MM.1S (cell line): ENCODE results near the gene IRF8.

Experiments
- DNase-seq: peaks from one replicate; pipeline ENCODE4 v3.0.0-alpha.2; 2015
- H2AFZ ChIP-seq: fragments of 300-600 bp; sonication (generic); 2 replicates; pipeline ENCODE4 v1.6.0; 2016; ENCODE audit warnings: antibody characterized with exemption, low read length
- H3F3A ChIP-seq: fragments of 300-600 bp; sonication (generic); 2 replicates; pipeline ENCODE4 v1.6.1; 2016; ENCODE audit warnings: mild to moderate bottlenecking, antibody characterized with exemption, low read length, moderate library complexity, mixed read lengths; ENCODE audit not compliant: insufficient read depth
- H3K27ac ChIP-seq: fragments of 300-600 bp; sonication (generic); 2 replicates; pipeline ENCODE4 v1.5.1; 2016; ENCODE audit warnings: mild to moderate bottlenecking, low read length
- H3K27me3 ChIP-seq: fragments of 300-600 bp; sonication (generic); replicated peaks from 2 replicates; pipeline ENCODE4 v1.6.0; 2016; ENCODE audit warnings: low read length; ENCODE audit not compliant: insufficient read depth
- H3K36me3 ChIP-seq: fragments of 300-600 bp; sonication (generic); replicated peaks from 2 replicates; pipeline ENCODE4 v1.6.1; 2016; ENCODE audit warnings: mild to moderate bottlenecking, low read length, mixed read lengths; ENCODE audit not compliant: insufficient read depth
- H3K4me1 ChIP-seq: fragments of 300-600 bp; sonication (generic); 2 replicates; pipeline ENCODE4 v1.6.1; 2016; ENCODE audit warnings: low read length, mixed read lengths
- H3K4me2 ChIP-seq: fragments of 300-600 bp; sonication (generic); 2 replicates; pipeline ENCODE4 v1.6.0; 2016; ENCODE audit warnings: low read depth, low read length
- H3K4me3 ChIP-seq: fragments of 300-600 bp; sonication (generic); 2 replicates; pipeline ENCODE4 v1.5.1; 2016; ENCODE audit warnings: low read length, mixed read lengths
- H3K79me2 ChIP-seq: fragments of 300-600 bp; sonication (generic); 2 replicates; pipeline ENCODE4 v1.6.1; 2016; ENCODE audit warnings: mixed run types, low read length, mixed read lengths
- H3K9ac ChIP-seq: fragments of 300-600 bp; sonication (generic); 2 replicates; pipeline ENCODE4 v1.6.1; 2016; ENCODE audit warnings: low read length, mixed read lengths
- H3K9me2 ChIP-seq: fragments of 300-600 bp; sonication (generic); replicated peaks from 2 replicates; pipeline ENCODE4 v1.6.1; 2016; ENCODE audit warnings: mild to moderate bottlenecking, low read length, mixed read lengths; ENCODE audit not compliant: insufficient read depth
- H3K9me3 ChIP-seq: fragments of 300-600 bp; sonication (generic); replicated peaks from 2 replicates; pipeline ENCODE4 v1.6.1; 2016; ENCODE audit warnings: mild to moderate bottlenecking, low read length, mixed read lengths; ENCODE audit not compliant: insufficient read depth
- H4K20me1 ChIP-seq: fragments of 300-600 bp; sonication (generic); 2 replicates; pipeline ENCODE4 v1.6.1; 2016; ENCODE audit warnings: mild to moderate bottlenecking, low read length, moderate library complexity, mixed read lengths; ENCODE audit not compliant: insufficient read depth
- EZH2 ChIP-seq: fragments of 300-600 bp; sonication (generic); optimal IDR thresholded peaks from 2 replicates; pipeline ENCODE3; 2017; ENCODE audit warnings: low read depth, mild to moderate bottlenecking, antibody characterized with exemption, low read length, mixed read lengths
- EZH2phosphoT487 ChIP-seq: fragments of 300-600 bp; sonication (generic); IDR thresholded peaks from 2 replicates; pipeline ENCODE4 v1.6.1; 2018; ENCODE audit warnings: antibody characterized with exemption, low read length
- TF ChIP-seq, protein P1 (sequence below): fragments of 300-600 bp; sonication (generic); IDR thresholded peaks from 2 replicates; pipeline ENCODE4 v1.5.1; 2016; ENCODE audit warnings: antibody characterized with exemption, low read length, mixed read lengths

Gene IRF8

DNA sequence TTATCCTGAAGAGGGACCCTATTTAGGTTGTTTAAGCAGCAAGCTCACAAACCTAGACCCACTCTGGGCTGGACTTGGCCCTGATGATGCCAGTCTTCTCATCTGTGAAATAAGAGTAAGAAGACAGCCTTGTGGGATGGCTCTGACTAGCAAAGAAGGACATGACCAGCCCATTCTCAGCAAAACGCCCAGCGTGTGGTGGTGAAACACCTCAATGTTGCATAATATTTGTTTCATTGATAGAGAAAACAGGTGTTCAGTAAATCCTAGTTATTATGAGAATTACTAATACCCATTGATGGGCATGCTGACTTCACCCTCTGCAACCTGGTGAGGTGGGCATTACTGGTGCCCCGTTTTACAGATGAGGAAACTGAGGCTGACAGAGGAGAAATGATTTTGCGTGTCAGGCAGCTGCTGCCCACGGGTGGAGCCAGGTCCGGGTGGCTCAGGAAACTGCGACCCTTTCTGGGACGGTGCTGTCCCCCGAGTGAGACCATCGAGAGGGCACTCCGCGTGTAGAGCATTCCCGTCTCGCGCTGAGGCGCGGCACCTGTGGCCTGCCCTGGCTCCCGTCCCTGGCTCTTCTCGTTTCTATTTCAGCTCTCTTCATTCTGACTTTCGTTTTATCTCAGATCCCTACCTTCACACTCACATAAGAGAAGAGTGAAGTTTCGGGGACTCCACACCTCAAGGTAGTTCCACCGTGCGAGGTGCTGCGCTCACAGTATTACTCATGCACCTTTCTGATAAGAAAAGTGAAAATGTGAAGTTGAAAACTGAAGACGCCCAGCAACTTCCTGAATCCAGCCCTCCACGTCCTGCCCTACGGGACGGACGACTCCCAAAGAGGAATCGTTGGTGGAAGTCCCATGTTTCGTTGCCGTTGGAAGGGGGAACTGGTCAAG, 48.5 kb downstream of the IRF8 start:
- H3K4me1 ChIP-seq, result 0 out of 2 replicates have a peak, but pooled peaks cover 5% of the 10 kb centered on the region
- H3K9me2 ChIP-seq, result no peaks in the 10 kb centered on the region
- H3K27me3 ChIP-seq, result peaks cover 73% of the 10 kb centered on the region
- H3K9me3 ChIP-seq, result no peaks in the 10 kb centered on the region
- no peaks in the 10 kb centered on the region for H3K79me2 ChIP-seq
- no peaks in the 10 kb centered on the region for H4K20me1 ChIP-seq
- peak overlapping the region; percentile 82 for H3K4me2 ChIP-seq
- peak; percentile 64 for DNase-seq
- 0 out of 2 replicates have a peak overlapping the region, but pooled peaks have one; percentile 15 for H2AFZ ChIP-seq
- peaks cover 7% of the 10 kb centered on the region for H3F3A ChIP-seq
- no peaks in the 10 kb centered on the region for H3K36me3 ChIP-seq
- H3K4me3 ChIP-seq, result peak overlapping the region; percentile 57
- no peak overlapping the region for H3K27ac ChIP-seq
- H3K9ac ChIP-seq, result no peak overlapping the region
- TF ChIP-seq, protein P1, sequence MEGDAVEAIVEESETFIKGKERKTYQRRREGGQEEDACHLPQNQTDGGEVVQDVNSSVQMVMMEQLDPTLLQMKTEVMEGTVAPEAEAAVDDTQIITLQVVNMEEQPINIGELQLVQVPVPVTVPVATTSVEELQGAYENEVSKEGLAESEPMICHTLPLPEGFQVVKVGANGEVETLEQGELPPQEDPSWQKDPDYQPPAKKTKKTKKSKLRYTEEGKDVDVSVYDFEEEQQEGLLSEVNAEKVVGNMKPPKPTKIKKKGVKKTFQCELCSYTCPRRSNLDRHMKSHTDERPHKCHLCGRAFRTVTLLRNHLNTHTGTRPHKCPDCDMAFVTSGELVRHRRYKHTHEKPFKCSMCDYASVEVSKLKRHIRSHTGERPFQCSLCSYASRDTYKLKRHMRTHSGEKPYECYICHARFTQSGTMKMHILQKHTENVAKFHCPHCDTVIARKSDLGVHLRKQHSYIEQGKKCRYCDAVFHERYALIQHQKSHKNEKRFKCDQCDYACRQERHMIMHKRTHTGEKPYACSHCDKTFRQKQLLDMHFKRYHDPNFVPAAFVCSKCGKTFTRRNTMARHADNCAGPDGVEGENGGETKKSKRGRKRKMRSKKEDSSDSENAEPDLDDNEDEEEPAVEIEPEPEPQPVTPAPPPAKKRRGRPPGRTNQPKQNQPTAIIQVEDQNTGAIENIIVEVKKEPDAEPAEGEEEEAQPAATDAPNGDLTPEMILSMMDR, result no peak
- TF ChIP-seq EZH2 (no peak), EZH2phosphoT487 (no peak)

DNA sequence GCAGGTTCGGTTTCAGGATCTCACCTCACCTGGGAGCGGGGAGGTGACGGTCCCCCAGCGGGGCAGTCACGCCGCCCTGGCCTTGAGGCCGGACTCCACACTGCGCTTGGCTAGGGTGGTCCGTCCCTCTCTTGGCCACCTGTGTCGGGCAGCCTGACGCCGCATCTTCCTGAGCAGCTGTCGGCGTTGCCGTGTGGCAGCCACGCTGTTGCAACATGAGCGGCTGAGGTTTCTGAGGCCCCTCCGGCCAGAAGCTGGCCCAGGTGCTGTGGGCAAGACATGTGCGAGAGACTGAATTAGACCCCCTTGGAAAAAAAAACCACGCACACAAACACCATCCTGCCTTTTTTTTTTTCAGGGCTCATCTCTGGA, 49.2 kb downstream of the IRF8 start:
- no peaks in the 10 kb centered on the region for H3K36me3 ChIP-seq
- 0 out of 2 replicates have a peak overlapping the region, but pooled peaks have one; percentile 15 for H2AFZ ChIP-seq
- H3K79me2 ChIP-seq, result no peaks in the 10 kb centered on the region
- H3K27me3 ChIP-seq, result peaks cover 78% of the 10 kb centered on the region
- H3K27ac ChIP-seq, result no peak overlapping the region
- TF ChIP-seq, protein P1, result no peak
- TF ChIP-seq EZH2phosphoT487, result no peak
- no peak for TF ChIP-seq EZH2
- peak overlapping the region; percentile 57 for H3K4me3 ChIP-seq
- H3K4me2 ChIP-seq, result peak overlapping the region; percentile 82
- DNase-seq, result no peak
- no peaks in the 10 kb centered on the region for H3K9me3 ChIP-seq
- H3K4me1 ChIP-seq, result 0 out of 2 replicates have a peak, but pooled peaks cover 5% of the 10 kb centered on the region
- H3K9ac ChIP-seq, result no peak overlapping the region
- H4K20me1 ChIP-seq, result no peaks in the 10 kb centered on the region
- H3K9me2 ChIP-seq, result no peaks in the 10 kb centered on the region
- peaks cover 7% of the 10 kb centered on the region for H3F3A ChIP-seq

DNA sequence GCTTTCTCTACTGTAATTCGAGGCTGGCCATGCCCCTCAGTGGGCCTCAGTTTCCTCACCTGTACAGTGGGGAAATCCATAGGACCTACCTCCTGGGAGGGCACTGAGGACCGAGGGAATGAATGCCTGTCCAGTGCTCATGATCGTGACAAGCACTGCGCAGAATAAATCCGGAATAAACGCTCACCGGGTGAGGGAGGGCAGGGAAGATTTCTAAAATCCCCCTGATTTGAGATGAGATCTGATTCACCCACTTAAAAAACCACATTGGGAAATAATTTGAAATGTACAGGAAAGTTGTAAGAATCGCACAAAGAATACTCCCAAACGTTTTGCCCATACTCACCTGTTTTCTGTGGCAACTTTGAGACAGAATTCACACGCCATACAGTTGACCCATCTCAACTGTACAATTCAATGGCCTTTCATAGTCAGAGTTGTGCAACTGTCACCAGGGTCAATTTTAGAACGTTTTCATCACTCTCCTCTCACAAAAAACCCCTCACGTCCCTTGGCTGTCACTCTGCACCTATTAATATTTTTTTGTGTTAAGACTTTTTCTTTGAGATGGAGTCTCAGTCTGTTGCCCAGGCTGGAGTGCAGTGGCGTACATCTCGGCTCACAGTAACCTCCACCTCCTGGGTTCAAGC, 49.8 kb downstream of the IRF8 start:
- DNase-seq, result no peak
- no peak overlapping the region for H3K9ac ChIP-seq
- H3K9me3 ChIP-seq, result no peaks in the 10 kb centered on the region
- peaks cover 7% of the 10 kb centered on the region for H3F3A ChIP-seq
- H3K9me2 ChIP-seq, result no peaks in the 10 kb centered on the region
- H3K27ac ChIP-seq, result no peak overlapping the region
- H2AFZ ChIP-seq, result no peak overlapping the region
- H3K27me3 ChIP-seq, result peaks cover 78% of the 10 kb centered on the region
- no peaks in the 10 kb centered on the region for H3K36me3 ChIP-seq
- H4K20me1 ChIP-seq, result no peaks in the 10 kb centered on the region
- H3K4me2 ChIP-seq, result no peak overlapping the region
- TF ChIP-seq, protein P1, result no peak
- TF ChIP-seq EZH2phosphoT487 (no peak), EZH2 (no peak)
- 0 out of 2 replicates have a peak, but pooled peaks cover 5% of the 10 kb centered on the region for H3K4me1 ChIP-seq
- H3K4me3 ChIP-seq, result no peak overlapping the region
- no peaks in the 10 kb centered on the region for H3K79me2 ChIP-seq
